Mucosa of descending colon (tissue), 3 donors: ENCODE results near the gene N4BP2L1. TPM values are rescaled to one million over a fixed set of nuclear protein-coding genes. Genes with fewer than 3 reads are reported as not detected.

Source experiments
- total RNA-seq, 3 donors: library from RNA; stranded (reverse); fragmentation: NEBNext Ultra II Directional in 2 of 3; extraction: Animal tissue kit (Norgen Biotek cat#: 25700) in 2 of 3; gene quantifications; one replicate each; pipeline versions ENCODE4 v1.2.1 to v1.2.4, GENCODE V29; 2021 to 2023
- donor health status: DM: no; HTN: no; CAD: no; lungs with moderate emphysema.
- donor health status: DM: no; HTN: no; CAD: no.
- donor health status: DM: no; HTN: yes; CAD: no.

Gene N4BP2L1
- total RNA-seq, 3 donors from 2014 or later = 8.5 to 14.1 (median 11.6) TPM

Other genes with a start within 250 kb of the N4BP2L1 start
- gene ZAR1L, start 112.8 kb downstream of the N4BP2L1 start, total RNA-seq = not detected
- gene BRCA2, start 112.6 kb downstream of the N4BP2L1 start, total RNA-seq = 1 to 10 TPM; 1.8 to 4.8 (median 2.5) TPM
- gene N4BP2L2, start 110.7 kb upstream of the N4BP2L1 start, total RNA-seq = 100 to 1,000 TPM in 2 of 3 donors, 10 to 100 TPM in 1; 89.1 to 160 (median 120) TPM
- gene PDS5B, start 158.3 kb upstream of the N4BP2L1 start, total RNA-seq = 10 to 100 TPM; 25.2 to 66.7 (median 27.5) TPM